GM18867 (cell line): ENCODE data around the gene CIAO3.

ENCODE experiments used
- ATAC-seq: cut with Tn5 transposase; IDR thresholded peaks from one replicate; pipeline ENCODE4 v1.9.1; 2021; ENCODE audit warnings: mild to moderate bottlenecking, moderate library complexity; ENCODE audit not compliant: unreplicated experiment

Gene CIAO3

DNA sequence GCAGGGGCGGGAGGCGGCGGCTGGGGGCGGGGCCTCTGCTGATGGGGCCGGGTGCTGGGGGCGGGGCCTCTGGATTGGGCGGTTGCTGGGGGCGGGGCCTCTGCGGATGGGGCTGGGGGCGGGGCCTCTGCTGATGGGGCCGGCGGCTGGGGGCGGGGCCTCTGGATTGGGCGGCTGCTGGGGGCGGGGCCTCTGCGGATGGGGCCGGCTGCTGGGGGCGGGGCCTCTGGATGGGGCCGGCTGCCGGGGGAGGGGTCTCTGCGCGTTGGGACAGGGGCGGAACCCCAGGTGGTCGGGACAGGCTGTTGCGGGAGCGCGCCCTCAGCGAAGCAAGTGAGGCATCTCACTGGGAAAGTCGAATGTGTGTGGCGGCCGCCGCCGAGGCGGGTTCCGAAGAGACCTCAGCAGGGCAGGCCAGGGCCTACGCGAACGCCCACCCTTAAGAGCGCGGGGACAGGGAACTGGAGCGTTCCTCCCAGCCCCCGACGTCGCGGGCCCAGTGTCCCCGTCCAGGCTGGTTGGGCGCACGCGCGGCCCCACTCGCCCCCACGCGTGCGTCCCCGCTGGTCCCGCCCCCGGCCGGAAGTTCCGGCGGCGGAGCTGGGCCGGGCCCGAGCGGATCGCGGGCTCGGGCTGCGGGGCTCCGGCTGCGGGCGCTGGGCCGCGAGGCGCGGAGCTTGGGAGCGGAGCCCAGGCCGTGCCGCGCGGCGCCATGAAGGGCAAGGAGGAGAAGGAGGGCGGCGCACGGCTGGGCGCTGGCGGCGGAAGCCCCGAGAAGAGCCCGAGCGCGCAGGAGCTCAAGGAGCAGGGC is 60.8 kb downstream of the CIAO3 start, which contains the start of gene STUB1:
Gene STUB1 (plus strand): TSS at position 597 of the 811 bp plus-strand sequence. CDS start 116 bp downstream, at position 713.
- ATAC-seq = peak; percentile 31
